ENCODE measurements around the gene USP33.
A peak's percentile ranks its signal among the peaks of the same experiment; 100 is the strongest.
"Not testable (repeated sequence)": the region's sequence is repeated elsewhere in the genome, so short reads cannot be mapped to it uniquely, and the experiment has no call there.

Gene USP33

GRCh38 chr1:77668924-77669449 lies 90.7 kb downstream of the USP33 start:
- no peak for DNase-seq

- DNase-seq = no peak
These were observed 94.6 kb downstream of the USP33 start for GRCh38 chr1:77664939-77665516.

DNA sequence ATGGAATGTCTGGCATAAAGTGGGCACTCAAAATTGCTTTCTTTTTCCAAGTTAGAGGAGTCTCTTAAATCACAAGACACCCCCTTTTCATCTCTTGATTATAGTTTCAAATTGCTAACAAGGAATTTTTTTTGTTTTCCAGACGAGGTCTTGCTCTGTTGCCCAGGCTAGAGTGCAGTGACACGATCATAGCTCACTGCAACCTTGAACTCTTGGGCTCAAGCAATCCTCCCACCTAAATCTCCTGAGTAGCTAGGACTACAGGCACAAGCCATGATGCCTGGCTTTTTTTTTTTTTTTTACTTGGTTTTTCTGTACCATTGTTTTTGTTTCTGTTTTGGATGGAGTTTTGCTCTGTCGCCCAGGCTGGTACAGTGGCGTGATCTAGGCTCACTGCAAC lies 98.0 kb downstream of the USP33 start:
- DNase-seq = no peak

GRCh38 chr1:77659879-77660593 lies 99.6 kb downstream of the USP33 start:
- no peak for DNase-seq

GRCh38 chr1:77658271-77658670 lies 101.4 kb downstream of the USP33 start:
- no peak for DNase-seq

GRCh38 chr1:77655431-77655974 lies 104.1 kb downstream of the USP33 start:
- DNase-seq = peak; percentile 42

DNA sequence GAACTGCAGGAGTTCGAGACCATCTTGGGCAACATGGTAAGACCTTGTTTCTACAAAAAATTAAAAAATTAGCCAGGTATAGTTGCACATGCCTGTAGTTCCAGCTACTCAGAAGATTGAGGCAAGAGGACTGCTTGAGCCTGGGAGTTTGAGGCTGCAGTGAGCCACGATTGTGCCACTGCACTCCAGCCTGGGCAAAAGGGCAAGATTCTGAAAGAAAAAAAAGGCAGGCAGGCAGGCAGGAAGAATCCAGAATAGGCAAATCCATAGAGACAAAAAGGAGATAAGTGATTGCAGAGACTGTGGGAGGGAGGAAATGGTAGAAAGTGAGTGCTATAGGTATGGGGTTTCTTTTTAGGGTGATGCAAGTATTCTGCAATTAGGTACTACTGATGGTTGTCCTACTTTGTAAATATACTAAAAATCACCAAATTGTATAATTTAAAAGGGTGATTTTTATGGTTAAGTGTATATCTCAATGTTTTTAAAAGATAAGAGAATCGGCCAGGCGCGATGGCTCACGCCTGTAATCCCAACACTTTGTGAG lies 106.6 kb downstream of the USP33 start:
- DNase-seq = no peak

- DNase-seq = no peak
These were observed 107.4 kb downstream of the USP33 start for GRCh38 chr1:77652268-77652667.

- DNase-seq = no peak
These were observed 110.5 kb downstream of the USP33 start for GRCh38 chr1:77649127-77649526.

GRCh38 chr1:77646224-77646623 lies 113.4 kb downstream of the USP33 start:
- DNase-seq = not testable (repeated sequence)
